Retinal pigment epithelial cell (primary cell): ENCODE results near the gene SMPDL3B.

Source experiments
- DNase-seq: peaks from one replicate; pipeline ENCODE4 v3.0.0-alpha.2; 2010; ENCODE audit warnings: low read depth
- H3K4me3 ChIP-seq: 2 replicates; pipeline ENCODE4 v1.5.1; 2011; ENCODE audit warnings: mild to moderate bottlenecking, low read length, control low read depth, moderate library complexity
- TF ChIP-seq, protein P1 (sequence below): conservative IDR thresholded peaks from 2 replicates; pipeline ENCODE4 v1.5.1; 2011; ENCODE audit warnings: low read depth, low read length, control low read depth, inconsistent platforms

Gene SMPDL3B, protein sequence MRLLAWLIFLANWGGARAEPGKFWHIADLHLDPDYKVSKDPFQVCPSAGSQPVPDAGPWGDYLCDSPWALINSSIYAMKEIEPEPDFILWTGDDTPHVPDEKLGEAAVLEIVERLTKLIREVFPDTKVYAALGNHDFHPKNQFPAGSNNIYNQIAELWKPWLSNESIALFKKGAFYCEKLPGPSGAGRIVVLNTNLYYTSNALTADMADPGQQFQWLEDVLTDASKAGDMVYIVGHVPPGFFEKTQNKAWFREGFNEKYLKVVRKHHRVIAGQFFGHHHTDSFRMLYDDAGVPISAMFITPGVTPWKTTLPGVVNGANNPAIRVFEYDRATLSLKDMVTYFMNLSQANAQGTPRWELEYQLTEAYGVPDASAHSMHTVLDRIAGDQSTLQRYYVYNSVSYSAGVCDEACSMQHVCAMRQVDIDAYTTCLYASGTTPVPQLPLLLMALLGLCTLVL

DNA sequence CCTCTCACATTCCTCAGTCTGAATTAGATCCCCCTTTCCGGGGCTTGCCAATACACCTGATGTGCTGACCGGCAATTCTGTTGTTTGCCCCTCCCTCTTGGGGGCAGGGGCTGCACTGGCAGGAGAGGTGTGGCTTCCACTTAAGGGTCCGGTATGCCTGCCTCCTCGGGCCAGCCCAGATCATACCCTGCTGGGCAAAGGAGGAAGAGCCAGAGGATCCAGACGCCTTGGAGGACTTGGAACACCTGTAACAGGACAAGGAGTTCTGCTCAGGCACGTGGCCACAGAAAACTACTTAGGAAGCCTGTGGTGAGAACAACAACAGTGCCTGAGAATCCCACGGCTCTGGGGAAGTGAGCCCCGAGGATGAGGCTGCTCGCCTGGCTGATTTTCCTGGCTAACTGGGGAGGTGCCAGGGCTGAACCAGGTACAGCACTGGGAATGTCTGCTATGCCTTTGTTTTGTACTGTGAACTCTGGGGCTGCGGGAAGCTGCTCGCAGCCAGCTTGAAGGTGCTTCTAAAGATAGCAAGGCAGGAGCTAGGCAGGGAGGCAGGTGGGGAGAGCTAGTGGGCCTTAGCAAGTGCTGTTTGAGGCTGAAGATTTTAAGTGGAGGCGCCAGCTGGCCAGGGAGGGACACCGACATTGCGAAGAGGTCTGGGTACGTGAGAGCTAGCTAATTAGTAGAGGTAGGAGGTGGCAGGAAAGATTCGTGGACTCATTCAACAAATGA, at the start of gene SMPDL3B:
Gene SMPDL3B, plus strand, starts transcription at position 183 of the 732 bp plus-strand sequence. Its CDS starts 184 bp downstream, at position 367.
- TF ChIP-seq, protein P1, sequence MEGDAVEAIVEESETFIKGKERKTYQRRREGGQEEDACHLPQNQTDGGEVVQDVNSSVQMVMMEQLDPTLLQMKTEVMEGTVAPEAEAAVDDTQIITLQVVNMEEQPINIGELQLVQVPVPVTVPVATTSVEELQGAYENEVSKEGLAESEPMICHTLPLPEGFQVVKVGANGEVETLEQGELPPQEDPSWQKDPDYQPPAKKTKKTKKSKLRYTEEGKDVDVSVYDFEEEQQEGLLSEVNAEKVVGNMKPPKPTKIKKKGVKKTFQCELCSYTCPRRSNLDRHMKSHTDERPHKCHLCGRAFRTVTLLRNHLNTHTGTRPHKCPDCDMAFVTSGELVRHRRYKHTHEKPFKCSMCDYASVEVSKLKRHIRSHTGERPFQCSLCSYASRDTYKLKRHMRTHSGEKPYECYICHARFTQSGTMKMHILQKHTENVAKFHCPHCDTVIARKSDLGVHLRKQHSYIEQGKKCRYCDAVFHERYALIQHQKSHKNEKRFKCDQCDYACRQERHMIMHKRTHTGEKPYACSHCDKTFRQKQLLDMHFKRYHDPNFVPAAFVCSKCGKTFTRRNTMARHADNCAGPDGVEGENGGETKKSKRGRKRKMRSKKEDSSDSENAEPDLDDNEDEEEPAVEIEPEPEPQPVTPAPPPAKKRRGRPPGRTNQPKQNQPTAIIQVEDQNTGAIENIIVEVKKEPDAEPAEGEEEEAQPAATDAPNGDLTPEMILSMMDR = peak; percentile 16
- peak within 1 kb of the TSS; percentile 49 for H3K4me3 ChIP-seq
- DNase-seq = no peak

- TF ChIP-seq, protein P1 = no peak
- no peak overlapping the region for H3K4me3 ChIP-seq
- no peak for DNase-seq
Observed at GRCh38 chr1:27885114-27885528, 49.7 kb upstream of the SMPDL3B start.

DNA sequence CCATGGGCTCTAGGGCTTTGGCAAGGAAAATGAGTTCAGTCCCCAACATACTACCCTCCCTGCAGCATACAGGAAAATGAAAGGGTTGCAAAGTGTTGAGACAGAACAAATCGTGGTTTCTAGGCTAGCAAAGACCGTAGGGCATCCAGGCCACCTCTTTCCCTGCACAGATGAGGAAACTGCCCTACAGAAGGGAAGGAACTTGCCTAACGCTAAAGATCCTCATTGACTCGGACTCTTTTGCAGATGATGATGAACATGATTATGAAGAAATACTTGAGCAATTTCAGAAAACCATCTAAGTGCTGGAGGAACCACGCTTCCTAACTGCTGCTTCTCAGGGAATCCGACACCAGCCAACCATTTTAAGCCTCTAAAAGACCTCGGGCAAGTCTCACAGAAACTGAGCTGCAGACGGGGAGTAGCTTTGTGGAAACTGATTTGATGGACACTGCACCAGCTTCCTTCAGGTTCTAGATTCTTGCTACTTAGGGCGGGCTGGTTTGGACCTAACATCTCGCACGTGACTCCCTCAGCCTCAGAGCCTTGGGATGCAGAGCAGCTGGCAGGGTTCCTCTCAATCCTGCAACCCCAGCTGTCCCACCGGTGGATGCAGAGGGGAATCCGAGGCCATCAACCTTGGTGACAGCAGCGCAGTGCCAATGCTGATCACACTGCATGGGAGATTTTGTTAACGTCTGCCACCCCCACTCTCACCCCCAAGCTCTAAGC, 49.0 kb upstream of the SMPDL3B start:
- H3K4me3 ChIP-seq = no peak overlapping the region
- DNase-seq = no peak
- TF ChIP-seq, protein P1 = no peak

DNA sequence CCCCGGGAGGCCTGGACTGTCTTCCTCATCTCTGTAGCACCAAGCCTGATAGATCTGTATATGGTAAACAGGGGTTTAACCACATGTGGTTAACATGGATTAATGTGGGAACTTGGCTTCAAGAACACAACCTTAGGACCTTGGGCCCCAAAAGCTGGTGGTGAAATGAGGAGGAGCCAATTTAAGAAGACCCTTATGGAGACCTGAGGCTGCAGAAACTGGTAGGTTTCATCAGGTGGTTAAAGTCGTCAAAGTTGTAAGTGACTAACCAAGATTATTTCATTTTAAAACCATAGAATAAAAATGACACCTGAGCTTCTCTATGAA, 48.5 kb upstream of the SMPDL3B start:
- no peak for DNase-seq
- TF ChIP-seq, protein P1 = no peak
- no peak overlapping the region for H3K4me3 ChIP-seq

- TF ChIP-seq, protein P1 = no peak
- H3K4me3 ChIP-seq = no peak overlapping the region
- DNase-seq = no peak
Observed at GRCh38 chr1:27886744-27887143, 48.1 kb upstream of the SMPDL3B start.

DNA sequence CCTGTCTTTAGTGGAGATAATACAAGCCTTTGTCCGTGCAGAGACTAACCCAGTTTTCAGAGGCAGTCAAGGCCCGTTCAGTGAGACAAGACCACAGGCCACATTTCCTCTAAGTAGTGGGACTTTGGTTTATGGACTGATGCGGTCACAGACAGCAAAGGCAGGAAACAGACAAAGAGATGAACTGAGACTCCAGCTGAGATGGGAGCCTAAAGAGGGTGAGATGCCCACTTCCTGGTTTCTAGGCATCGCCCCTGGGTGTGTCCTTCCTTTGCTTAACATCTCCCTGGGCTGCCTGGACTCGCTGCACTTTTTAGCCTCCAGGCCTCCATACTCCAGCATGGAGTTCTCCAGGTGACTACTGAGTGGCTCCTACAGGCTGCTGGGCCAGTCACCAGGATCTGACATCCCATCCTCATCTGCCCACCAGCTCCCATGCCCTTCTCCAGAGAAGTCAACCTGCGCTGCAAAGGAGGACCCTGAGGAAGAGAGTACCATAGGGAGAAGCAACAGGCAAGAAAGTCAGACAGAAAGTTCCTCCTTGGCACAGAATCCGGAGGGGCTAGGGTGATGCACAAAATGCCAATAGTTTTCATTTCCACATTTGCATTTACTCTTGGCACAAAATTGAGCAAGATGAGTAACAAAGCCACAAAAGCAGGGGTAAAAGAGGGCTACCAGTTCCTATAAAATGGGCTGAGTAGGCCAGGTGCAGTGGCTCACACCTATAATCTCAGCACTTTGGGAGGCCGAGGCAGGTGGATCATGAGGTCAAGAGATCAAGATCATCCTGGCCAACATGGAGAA, 47.4 kb upstream of the SMPDL3B start:
- TF ChIP-seq, protein P1 = no peak
- no peak for DNase-seq
- H3K4me3 ChIP-seq = no peak overlapping the region
